Activated CD8-positive, alpha-beta memory T cell treated with anti-CD3 and anti-CD28 coated beads, Interleukin-2, amount 10 ng/mL, durations not matched to agents 7 days and 5 days (primary cell): ENCODE data around the gene SLC9B2. TPM values are rescaled to one million over a fixed set of nuclear protein-coding genes. Genes with fewer than 3 reads are reported as not detected.
"Not testable (repeated sequence)": the region's sequence is repeated elsewhere in the genome, so short reads cannot be mapped to it uniquely, and the experiment has no call there.

ENCODE experiments used
- ATAC-seq: fragments of 150-1000 bp; cut with Tn5 transposase; one replicate; pipeline ENCODE4 v1.10.0; 2021; ENCODE audit warnings: moderate library complexity
- CTCF ChIA-PET: fragments of 350-600 bp; sonication (Branson Sonifier 250); formaldehyde crosslinking; loops from one replicate; lab custom pipeline; 2021; ENCODE audit warnings: antibody characterized with exemption; lab: Charles Lee
- DNase-seq: peaks from one replicate; pipeline ENCODE4 v3.0.0-alpha.2; 2020
- H3K27ac Mint-ChIP-seq: one replicate; pipeline ENCODE4 v1.8.0; 2021; ENCODE audit warnings: mild to moderate bottlenecking, mixed read lengths
- H3K27me3 Mint-ChIP-seq: one replicate; pipeline ENCODE4 v1.8.0; 2021; ENCODE audit warnings: mixed read lengths
- H3K36me3 Mint-ChIP-seq: one replicate; pipeline ENCODE4 v1.8.0; 2021; ENCODE audit warnings: mild to moderate bottlenecking, mixed read lengths
- H3K4me1 Mint-ChIP-seq: one replicate; pipeline ENCODE4 v1.8.0; 2021; ENCODE audit warnings: mixed read lengths
- H3K4me3 Mint-ChIP-seq: one replicate; pipeline ENCODE4 v1.8.0; 2021; ENCODE audit warnings: mild to moderate bottlenecking, moderate library complexity, mixed read lengths
- H3K9me3 Mint-ChIP-seq: one replicate; pipeline ENCODE4 v1.8.0; 2022; ENCODE audit warnings: low read depth, mixed read lengths
- total RNA-seq, 2 experiments: library from RNA; stranded (reverse); gene quantifications; one replicate each; pipeline ENCODE4 v1.2.3, GENCODE V29; 2021

Gene SLC9B2
- total RNA-seq, 2 experiments from 2014 or later, result 24.2 to 27.4 TPM

GRCh38 chr4:102993985-102994384 lies 82.6 kb downstream of the SLC9B2 start:
- not testable (repeated sequence) for H3K4me3 Mint-ChIP-seq, ATAC-seq, H3K27me3 Mint-ChIP-seq, DNase-seq, H3K27ac Mint-ChIP-seq, H3K9me3 Mint-ChIP-seq, H3K4me1 Mint-ChIP-seq
- CTCF ChIA-PET, result interaction anchor here (0.6 kb wide), 1 partner anchor 391 kb away, joined by 3 read pairs; no protein-coding TSS in a partner anchor
- H3K36me3 Mint-ChIP-seq, result peaks cover 28% of the 10 kb centered on the region

GRCh38 chr4:102988429-102989020 lies 88.0 kb downstream of the SLC9B2 start:
- ATAC-seq, result peak; percentile 67
- no peaks in the 10 kb centered on the region for H3K27me3 Mint-ChIP-seq
- no peaks in the 10 kb centered on the region for H3K9me3 Mint-ChIP-seq
- H3K27ac Mint-ChIP-seq, result peak overlapping the region; percentile 84
- H3K4me3 Mint-ChIP-seq, result peak overlapping the region; percentile 32
- H3K36me3 Mint-ChIP-seq, result peaks cover 40% of the 10 kb centered on the region
- no peak for DNase-seq
- CTCF ChIA-PET, result no interaction called here
- H3K4me1 Mint-ChIP-seq, result peaks cover 24% of the 10 kb centered on the region

GRCh38 chr4:102981005-102981404 lies 95.6 kb downstream of the SLC9B2 start:
- H3K9me3 Mint-ChIP-seq, result no peaks in the 10 kb centered on the region
- CTCF ChIA-PET, result no interaction called here
- H3K4me1 Mint-ChIP-seq, result peaks cover 2% of the 10 kb centered on the region
- no peak for DNase-seq
- no peak overlapping the region for H3K27ac Mint-ChIP-seq
- H3K36me3 Mint-ChIP-seq, result peaks cover 7% of the 10 kb centered on the region
- H3K4me3 Mint-ChIP-seq, result no peak overlapping the region
- H3K27me3 Mint-ChIP-seq, result no peaks in the 10 kb centered on the region
- no peak for ATAC-seq

Other genes starting within 250 kb of the SLC9B2 start
- 100 to 1,000 TPM; 357 to 421 TPM for gene UBE2D3, start 249.2 kb downstream of the SLC9B2 start, total RNA-seq
- 10 to 100 TPM; 31.9 to 42.3 TPM for gene CISD2, start 207.8 kb downstream of the SLC9B2 start, total RNA-seq
- 1 to 10 TPM; 1.2 to 1.3 TPM for gene SLC9B1, start 57.1 kb downstream of the SLC9B2 start, total RNA-seq
- 10 to 100 TPM; 16.5 to 19.2 TPM for gene BDH2, start 23.1 kb upstream of the SLC9B2 start, total RNA-seq
- 10 to 100 TPM; 56.6 to 73.3 TPM for gene CENPE, start 121.6 kb upstream of the SLC9B2 start, total RNA-seq